HL-60 (cell line): Measurements from ENCODE around the gene HS6ST3.

Source experiments
- DNase-seq, 2 experiments: peaks; one replicate each; pipeline ENCODE4 v3.0.0-alpha.2; 2010 to 2020; ENCODE audit warnings: low read depth in 1 of 2, low spot score in 1 of 2
- H3K27ac ChIP-seq: fragments of 250-450 bp; sonication (Bioruptor Pico); replicated peaks from 2 replicates; pipeline ENCODE4 v1.5.1; 2020; ENCODE audit warnings: mild to moderate bottlenecking, moderate library complexity
- H3K27me3 ChIP-seq: fragments of 250-450 bp; sonication (Bioruptor Pico); 2 replicates; pipeline ENCODE4 v1.5.1; 2021; ENCODE audit warnings: mild to moderate bottlenecking, moderate library complexity; ENCODE audit not compliant: insufficient read depth, poor library complexity, severe bottlenecking
- H3K4me3 ChIP-seq: replicated peaks from 2 replicates; pipeline ENCODE4 v1.5.1; 2011; ENCODE audit warnings: mild to moderate bottlenecking, control low read depth, low read length; ENCODE audit not compliant: insufficient read depth
- GABPA ChIP-seq: IDR thresholded peaks from 2 replicates; pipeline ENCODE4 v1.6.1; 2012; ENCODE audit warnings: low read depth
- POLR2AphosphoS5 ChIP-seq: IDR thresholded peaks from 2 replicates; pipeline ENCODE4 v1.6.1; 2012; ENCODE audit warnings: low read depth
- SPI1 ChIP-seq: IDR thresholded peaks from 2 replicates; pipeline ENCODE4 v1.6.1; 2012; ENCODE audit warnings: low read depth, mild to moderate bottlenecking, borderline replicate concordance
- TF ChIP-seq, protein P1 (sequence below): IDR thresholded peaks from 2 replicates; pipeline ENCODE4 v1.6.1; 2012; ENCODE audit warnings: low read depth; ENCODE audit not compliant: insufficient replicate concordance
- TF ChIP-seq, protein P2 (sequence below): IDR thresholded peaks from one replicate; pipeline ENCODE4 v1.5.1; 2011; ENCODE audit warnings: low read length, control low read depth, inconsistent platforms; ENCODE audit not compliant: insufficient read depth

HS6ST3 gene

GRCh38 chr13:96052656-96053002, 37.3 kb upstream of the HS6ST3 start:
- Histone ChIP-seq H3K27me3 (no peaks in the 10 kb centered on the region), H3K27ac (peak overlapping the region; percentile 67), H3K4me3 (peak overlapping the region; percentile 95)
- DNase-seq, result peak; percentile 45
- TF ChIP-seq GABPA (no peak), POLR2AphosphoS5 (no peak), SPI1 (no peak)
- TF ChIP-seq, protein P1, sequence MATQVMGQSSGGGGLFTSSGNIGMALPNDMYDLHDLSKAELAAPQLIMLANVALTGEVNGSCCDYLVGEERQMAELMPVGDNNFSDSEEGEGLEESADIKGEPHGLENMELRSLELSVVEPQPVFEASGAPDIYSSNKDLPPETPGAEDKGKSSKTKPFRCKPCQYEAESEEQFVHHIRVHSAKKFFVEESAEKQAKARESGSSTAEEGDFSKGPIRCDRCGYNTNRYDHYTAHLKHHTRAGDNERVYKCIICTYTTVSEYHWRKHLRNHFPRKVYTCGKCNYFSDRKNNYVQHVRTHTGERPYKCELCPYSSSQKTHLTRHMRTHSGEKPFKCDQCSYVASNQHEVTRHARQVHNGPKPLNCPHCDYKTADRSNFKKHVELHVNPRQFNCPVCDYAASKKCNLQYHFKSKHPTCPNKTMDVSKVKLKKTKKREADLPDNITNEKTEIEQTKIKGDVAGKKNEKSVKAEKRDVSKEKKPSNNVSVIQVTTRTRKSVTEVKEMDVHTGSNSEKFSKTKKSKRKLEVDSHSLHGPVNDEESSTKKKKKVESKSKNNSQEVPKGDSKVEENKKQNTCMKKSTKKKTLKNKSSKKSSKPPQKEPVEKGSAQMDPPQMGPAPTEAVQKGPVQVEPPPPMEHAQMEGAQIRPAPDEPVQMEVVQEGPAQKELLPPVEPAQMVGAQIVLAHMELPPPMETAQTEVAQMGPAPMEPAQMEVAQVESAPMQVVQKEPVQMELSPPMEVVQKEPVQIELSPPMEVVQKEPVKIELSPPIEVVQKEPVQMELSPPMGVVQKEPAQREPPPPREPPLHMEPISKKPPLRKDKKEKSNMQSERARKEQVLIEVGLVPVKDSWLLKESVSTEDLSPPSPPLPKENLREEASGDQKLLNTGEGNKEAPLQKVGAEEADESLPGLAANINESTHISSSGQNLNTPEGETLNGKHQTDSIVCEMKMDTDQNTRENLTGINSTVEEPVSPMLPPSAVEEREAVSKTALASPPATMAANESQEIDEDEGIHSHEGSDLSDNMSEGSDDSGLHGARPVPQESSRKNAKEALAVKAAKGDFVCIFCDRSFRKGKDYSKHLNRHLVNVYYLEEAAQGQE, result no peak
- TF ChIP-seq, protein P2, sequence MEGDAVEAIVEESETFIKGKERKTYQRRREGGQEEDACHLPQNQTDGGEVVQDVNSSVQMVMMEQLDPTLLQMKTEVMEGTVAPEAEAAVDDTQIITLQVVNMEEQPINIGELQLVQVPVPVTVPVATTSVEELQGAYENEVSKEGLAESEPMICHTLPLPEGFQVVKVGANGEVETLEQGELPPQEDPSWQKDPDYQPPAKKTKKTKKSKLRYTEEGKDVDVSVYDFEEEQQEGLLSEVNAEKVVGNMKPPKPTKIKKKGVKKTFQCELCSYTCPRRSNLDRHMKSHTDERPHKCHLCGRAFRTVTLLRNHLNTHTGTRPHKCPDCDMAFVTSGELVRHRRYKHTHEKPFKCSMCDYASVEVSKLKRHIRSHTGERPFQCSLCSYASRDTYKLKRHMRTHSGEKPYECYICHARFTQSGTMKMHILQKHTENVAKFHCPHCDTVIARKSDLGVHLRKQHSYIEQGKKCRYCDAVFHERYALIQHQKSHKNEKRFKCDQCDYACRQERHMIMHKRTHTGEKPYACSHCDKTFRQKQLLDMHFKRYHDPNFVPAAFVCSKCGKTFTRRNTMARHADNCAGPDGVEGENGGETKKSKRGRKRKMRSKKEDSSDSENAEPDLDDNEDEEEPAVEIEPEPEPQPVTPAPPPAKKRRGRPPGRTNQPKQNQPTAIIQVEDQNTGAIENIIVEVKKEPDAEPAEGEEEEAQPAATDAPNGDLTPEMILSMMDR, result no peak

DNA sequence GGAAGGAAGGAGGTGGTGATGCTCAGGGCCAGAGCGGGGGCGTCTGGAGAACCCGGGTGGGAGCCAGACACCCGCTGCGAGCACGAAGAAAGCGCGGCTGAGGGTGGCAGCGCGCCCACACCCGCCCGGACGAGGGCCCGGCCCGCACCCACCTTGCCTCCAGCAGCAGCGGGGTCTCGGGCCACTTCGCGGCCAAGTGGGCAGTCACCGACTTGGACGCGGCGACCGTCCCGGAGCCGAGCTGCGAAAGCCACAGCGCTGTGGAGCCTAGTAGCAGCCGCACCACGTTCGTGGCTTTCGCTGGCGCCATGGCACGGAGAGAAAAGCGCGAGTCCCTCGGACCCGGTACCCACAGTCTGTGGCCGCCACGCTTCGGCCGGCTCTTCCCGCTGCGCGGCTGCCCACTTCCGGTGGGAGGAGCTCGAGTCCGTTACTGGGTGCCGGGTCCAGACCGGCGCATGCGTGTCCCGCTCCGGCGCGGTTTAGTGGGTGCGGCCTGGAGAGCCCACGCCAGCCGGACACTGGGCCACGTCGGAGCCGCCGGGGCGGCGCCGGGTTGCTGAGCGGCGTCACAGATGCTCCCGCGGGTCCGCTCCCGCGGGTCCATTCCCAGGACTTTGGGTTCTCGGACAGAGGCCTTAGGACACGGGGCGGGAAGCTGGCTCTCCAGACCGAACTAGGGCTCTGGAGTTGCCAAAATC, 36.8 kb upstream of the HS6ST3 start, which contains the start of gene UGGT2:
UGGT2 (minus strand) TSS at position 399 of the 701 bp plus-strand sequence; CDS start at position 310, 89 bp downstream.
- peak; percentile 81 for TF ChIP-seq GABPA
- peak; percentile 11; the same call in 1 of the 2 replicates for TF ChIP-seq SPI1
- peak; percentile 87 for TF ChIP-seq POLR2AphosphoS5
- TF ChIP-seq, protein P2, result no peak
- TF ChIP-seq, protein P1, result no peak

GRCh38 chr13:96065849-96066248, 24.1 kb upstream of the HS6ST3 start:
- Histone ChIP-seq H3K4me3 (no peak overlapping the region), H3K27me3 (peaks cover 10% of the 10 kb centered on the region), H3K27ac (no peak overlapping the region)
- TF ChIP-seq POLR2AphosphoS5 (no peak), SPI1 (no peak)
- DNase-seq, result no peak

More for the DNA sequence above, 36.8 kb upstream of the HS6ST3 start, which contains the start of gene UGGT2:
- Histone ChIP-seq H3K4me3 (peak within 1 kb of the TSS; percentile 95), H3K27me3 (no peaks in the 10 kb centered on the region), H3K27ac (peak within 1 kb of the TSS; percentile 67)
- DNase-seq, result peak; percentile 73 to 93

GRCh38 chr13:96068729-96069128, 21.2 kb upstream of the HS6ST3 start:
- no peak overlapping the region for H3K4me3 ChIP-seq
- peaks cover 28% of the 10 kb centered on the region for H3K27me3 ChIP-seq
- no peak overlapping the region for H3K27ac ChIP-seq
- no peak for DNase-seq
- no peak for TF ChIP-seq SPI1
- no peak for TF ChIP-seq POLR2AphosphoS5
- TF ChIP-seq, protein P2, result no peak
- no peak for TF ChIP-seq GABPA
- TF ChIP-seq, protein P1, result no peak
